ENCODE data around the gene TMEM9B. TPM values are rescaled to one million over a fixed set of nuclear protein-coding genes. Genes with fewer than 3 reads are reported as not detected.
A peak's percentile ranks its signal among the peaks of the same experiment; 100 is the strongest.

TMEM9B gene
- polyA plus RNA-seq, 1 of the 3 experiments (the other 2 are of a cell fraction) = 21.8 TPM

DNA sequence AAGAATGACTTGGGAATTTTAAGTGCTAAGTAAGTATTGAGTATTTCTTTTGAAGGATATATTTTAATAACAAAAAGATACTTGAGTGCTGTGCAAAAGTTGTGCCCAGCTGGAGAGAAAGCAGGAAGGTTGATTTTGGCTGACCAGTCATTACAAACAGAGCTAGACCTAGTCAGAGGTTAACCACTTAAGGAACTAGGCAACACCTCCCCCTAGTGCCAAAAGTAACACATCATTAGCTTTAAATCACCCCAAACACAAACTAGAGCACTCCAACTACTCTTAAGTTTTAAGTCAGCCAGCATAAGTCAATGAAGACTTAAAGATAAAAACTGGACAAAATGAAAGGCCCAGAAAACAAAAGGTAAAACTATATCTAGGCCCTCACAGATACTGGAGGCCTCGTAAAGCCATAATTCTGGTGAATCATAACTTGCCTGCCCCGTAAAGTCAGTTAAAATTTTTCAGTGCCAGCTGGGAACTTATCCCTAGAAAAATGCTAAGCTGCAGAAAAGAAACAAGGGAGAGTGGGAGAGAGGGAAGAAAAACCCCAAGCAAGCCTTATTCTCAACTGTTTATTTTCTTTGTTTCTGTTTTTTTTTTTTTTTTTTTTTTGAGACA, 4.6 kb downstream of the TMEM9B start:
- POLR2A ChIA-PET = interaction anchor here (1.0 to 1.4 kb wide), 3 partner anchors 251 to 278 kb away, joined by 3 to 6 read pairs (median 3); partner anchors contain the start of genes RPL27A and TRIM66
- no peaks in the 10 kb centered on the region for H3K27me3 ChIP-seq (ENCODE audit: insufficient read depth)
- no peaks in the 10 kb centered on the region for H3K9me3 ChIP-seq
- H3K4me1 ChIP-seq (ENCODE audit: control insufficient read depth in 1 of 2, insufficient read depth in 2 of 2, low read depth in 1 of 2, low read length in 1 of 2) = peaks cover 9 to 12% of the 10 kb centered on the region in 2 experiments; a peak in 3 of 4 replicates
- peaks cover 5% of the 10 kb centered on the region for H3F3A ChIP-seq (replicated peaks; ENCODE audit: insufficient read depth)
- H3K9me2 ChIP-seq = no peaks in the 10 kb centered on the region
- no peak overlapping the region for H2AFZ ChIP-seq (ENCODE audit: low read depth)
- CTCF ChIA-PET = interaction anchor here (0.7 to 2.1 kb wide), 32 partner anchors 10 to 953 kb away, joined by 3 to 23 read pairs (median 4); partner anchors contain the start of genes ASCL3 and C11orf16
- 39% methylated on average over 2 of the region's 2 CpGs for WGBS (ENCODE audit: low lambda C conversion rate)
- peak overlapping the region in 1 of 2 experiments; percentile 14; a peak in 2 of 4 replicates for H3K4me3 ChIP-seq (ENCODE audit: low read depth in 2 of 2, low read length in 1 of 2)
- no peaks in the 10 kb centered on the region for H4K20me1 ChIP-seq (ENCODE audit: insufficient read depth)
- H3K9ac ChIP-seq = no peak overlapping the region
- DNase-seq = peak; percentile 67
- peaks cover 71% of the 10 kb centered on the region for H3K79me2 ChIP-seq (ENCODE audit: insufficient read depth)
- peak overlapping the region in 1 of 2 experiments; percentile 40; a peak in 1 of 4 replicates for H3K27ac ChIP-seq (ENCODE audit: low read depth in 2 of 2, low read length in 1 of 2)
- peaks cover 8 to 20% of the 10 kb centered on the region in 2 experiments for H3K36me3 ChIP-seq (replicated peaks in 1 of 2; ENCODE audit: control insufficient read depth in 1 of 2, insufficient read depth in 2 of 2, low read length in 1 of 2)
- TF ChIP-seq RCOR1 (IDR thresholded peaks at IDR 0.05; ENCODE audit: low read length) (no peak), SMC3 (IDR thresholded peaks at IDR 0.05; ENCODE audit: low read depth, low read length) (peak; percentile 61), SIN3A (IDR thresholded peaks at IDR 0.05; ENCODE audit: borderline replicate concordance, low read depth, low read length) (no peak; the same call in 1 of the 2 replicates), ELF1 (IDR thresholded peaks at IDR 0.05) (no peak), RAD21 (IDR thresholded peaks at IDR 0.05; ENCODE audit: low read length) (peak; percentile 81), FOXJ3 (CRISPR knock-in tag; IDR thresholded peaks at IDR 0.05) (no peak), MEF2A (IDR thresholded peaks at IDR 0.05; ENCODE audit: borderline replicate concordance, low read depth) (no peak), RXRA (IDR thresholded peaks at IDR 0.05; ENCODE audit: borderline replicate concordance, low read depth) (no peak)
- TF ChIP-seq, protein P1, sequence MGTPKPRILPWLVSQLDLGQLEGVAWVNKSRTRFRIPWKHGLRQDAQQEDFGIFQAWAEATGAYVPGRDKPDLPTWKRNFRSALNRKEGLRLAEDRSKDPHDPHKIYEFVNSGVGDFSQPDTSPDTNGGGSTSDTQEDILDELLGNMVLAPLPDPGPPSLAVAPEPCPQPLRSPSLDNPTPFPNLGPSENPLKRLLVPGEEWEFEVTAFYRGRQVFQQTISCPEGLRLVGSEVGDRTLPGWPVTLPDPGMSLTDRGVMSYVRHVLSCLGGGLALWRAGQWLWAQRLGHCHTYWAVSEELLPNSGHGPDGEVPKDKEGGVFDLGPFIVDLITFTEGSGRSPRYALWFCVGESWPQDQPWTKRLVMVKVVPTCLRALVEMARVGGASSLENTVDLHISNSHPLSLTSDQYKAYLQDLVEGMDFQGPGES (IDR thresholded peaks at IDR 0.05; ENCODE audit: low read depth, low read length) = no peak
- TF ChIP-seq, protein P2, sequence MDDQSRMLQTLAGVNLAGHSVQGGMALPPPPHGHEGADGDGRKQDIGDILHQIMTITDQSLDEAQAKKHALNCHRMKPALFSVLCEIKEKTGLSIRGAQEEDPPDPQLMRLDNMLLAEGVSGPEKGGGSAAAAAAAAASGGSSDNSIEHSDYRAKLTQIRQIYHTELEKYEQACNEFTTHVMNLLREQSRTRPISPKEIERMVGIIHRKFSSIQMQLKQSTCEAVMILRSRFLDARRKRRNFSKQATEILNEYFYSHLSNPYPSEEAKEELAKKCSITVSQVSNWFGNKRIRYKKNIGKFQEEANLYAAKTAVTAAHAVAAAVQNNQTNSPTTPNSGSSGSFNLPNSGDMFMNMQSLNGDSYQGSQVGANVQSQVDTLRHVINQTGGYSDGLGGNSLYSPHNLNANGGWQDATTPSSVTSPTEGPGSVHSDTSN (IDR thresholded peaks at IDR 0.05) = no peak
- TF ChIP-seq, protein P3, sequence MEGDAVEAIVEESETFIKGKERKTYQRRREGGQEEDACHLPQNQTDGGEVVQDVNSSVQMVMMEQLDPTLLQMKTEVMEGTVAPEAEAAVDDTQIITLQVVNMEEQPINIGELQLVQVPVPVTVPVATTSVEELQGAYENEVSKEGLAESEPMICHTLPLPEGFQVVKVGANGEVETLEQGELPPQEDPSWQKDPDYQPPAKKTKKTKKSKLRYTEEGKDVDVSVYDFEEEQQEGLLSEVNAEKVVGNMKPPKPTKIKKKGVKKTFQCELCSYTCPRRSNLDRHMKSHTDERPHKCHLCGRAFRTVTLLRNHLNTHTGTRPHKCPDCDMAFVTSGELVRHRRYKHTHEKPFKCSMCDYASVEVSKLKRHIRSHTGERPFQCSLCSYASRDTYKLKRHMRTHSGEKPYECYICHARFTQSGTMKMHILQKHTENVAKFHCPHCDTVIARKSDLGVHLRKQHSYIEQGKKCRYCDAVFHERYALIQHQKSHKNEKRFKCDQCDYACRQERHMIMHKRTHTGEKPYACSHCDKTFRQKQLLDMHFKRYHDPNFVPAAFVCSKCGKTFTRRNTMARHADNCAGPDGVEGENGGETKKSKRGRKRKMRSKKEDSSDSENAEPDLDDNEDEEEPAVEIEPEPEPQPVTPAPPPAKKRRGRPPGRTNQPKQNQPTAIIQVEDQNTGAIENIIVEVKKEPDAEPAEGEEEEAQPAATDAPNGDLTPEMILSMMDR (IDR thresholded peaks at IDR 0.05) = peak; percentile 74
- peak overlapping the region; percentile 67 for H3K4me2 ChIP-seq

DNA sequence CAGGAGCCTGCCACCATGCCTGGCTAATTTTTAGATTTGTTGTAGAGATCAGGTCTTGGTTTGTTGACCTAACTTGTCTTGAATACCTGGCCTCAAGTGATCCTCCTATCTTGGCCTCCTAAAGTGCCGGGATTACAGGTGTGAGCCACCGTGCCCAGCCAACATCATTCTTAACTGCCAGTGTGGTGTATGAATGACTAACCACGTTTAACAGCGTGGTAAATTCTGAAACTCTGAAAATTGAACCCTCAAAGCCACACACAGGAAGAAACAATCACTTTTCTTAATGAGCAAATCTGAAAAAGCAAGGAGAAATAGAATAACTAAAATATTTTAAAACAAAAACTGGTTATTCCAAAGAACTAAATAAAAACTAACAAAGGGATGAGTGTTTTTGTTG, 7.4 kb downstream of the TMEM9B start:
- H3K79me2 ChIP-seq (ENCODE audit: insufficient read depth) = peaks cover 48% of the 10 kb centered on the region

More for the DNA sequence above, 7.4 kb downstream of the TMEM9B start:
- POLR2A ChIA-PET = no interaction called here
- H3K4me1 ChIP-seq (ENCODE audit: control insufficient read depth in 1 of 2, insufficient read depth in 2 of 2, low read depth in 1 of 2, low read length in 1 of 2) = peaks cover 0 to 10% of the 10 kb centered on the region in 2 experiments; a peak in 1 of 4 replicates
- H3K27ac ChIP-seq (ENCODE audit: low read depth in 2 of 2, low read length in 1 of 2) = no peak overlapping the region
- H3K9ac ChIP-seq = no peak overlapping the region
- CTCF ChIA-PET = interaction anchor here (1.6 kb wide), 1 partner anchor 43 kb away, joined by 5 read pairs; no protein-coding TSS in a partner anchor
- H3K4me2 ChIP-seq = no peak overlapping the region
- H3K27me3 ChIP-seq (ENCODE audit: insufficient read depth) = no peaks in the 10 kb centered on the region
- H2AFZ ChIP-seq (ENCODE audit: low read depth) = no peak overlapping the region
- no peaks in the 10 kb centered on the region for H3K9me3 ChIP-seq
- no peak overlapping the region for H3K4me3 ChIP-seq (ENCODE audit: low read depth in 2 of 2, low read length in 1 of 2)
- H3F3A ChIP-seq (replicated peaks; ENCODE audit: insufficient read depth) = peaks cover 5% of the 10 kb centered on the region
- TF ChIP-seq SIN3A (IDR thresholded peaks at IDR 0.05; ENCODE audit: borderline replicate concordance, low read depth, low read length) (no peak), MXI1 (IDR thresholded peaks at IDR 0.05; ENCODE audit: low read depth, low read length) (no peak), RCOR1 (IDR thresholded peaks at IDR 0.05; ENCODE audit: low read length) (no peak), TCF12 (IDR thresholded peaks at IDR 0.05) (no peak), EZH2phosphoT487 (IDR thresholded peaks at IDR 0.05; ENCODE audit: borderline replicate concordance, low read depth) (no peak), EP300 (IDR thresholded peaks at IDR 0.05; ENCODE audit: borderline replicate concordance in 1 of 2, low read depth in 1 of 2, low read length in 1 of 2) (no peak), NFIC (IDR thresholded peaks at IDR 0.05; ENCODE audit: borderline replicate concordance) (no peak), TAF1 (IDR thresholded peaks at IDR 0.05; ENCODE audit: borderline replicate concordance, low read depth, low read length) (no peak), GATA2 (CRISPR knock-in tag; IDR thresholded peaks at IDR 0.05) (no peak), POLR2AphosphoS5 (IDR thresholded peaks at IDR 0.05; ENCODE audit: low read depth, low read length) (no peak)
- TF ChIP-seq, protein P1 (IDR thresholded peaks at IDR 0.05; ENCODE audit: low read depth, low read length) = no peak
- TF ChIP-seq, protein P4, sequence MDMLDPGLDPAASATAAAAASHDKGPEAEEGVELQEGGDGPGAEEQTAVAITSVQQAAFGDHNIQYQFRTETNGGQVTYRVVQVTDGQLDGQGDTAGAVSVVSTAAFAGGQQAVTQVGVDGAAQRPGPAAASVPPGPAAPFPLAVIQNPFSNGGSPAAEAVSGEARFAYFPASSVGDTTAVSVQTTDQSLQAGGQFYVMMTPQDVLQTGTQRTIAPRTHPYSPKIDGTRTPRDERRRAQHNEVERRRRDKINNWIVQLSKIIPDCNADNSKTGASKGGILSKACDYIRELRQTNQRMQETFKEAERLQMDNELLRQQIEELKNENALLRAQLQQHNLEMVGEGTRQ (IDR thresholded peaks at IDR 0.05; ENCODE audit: borderline replicate concordance, low read depth, low read length) = no peak
- 87% methylated on average over 4 of the region's 4 CpGs for WGBS (ENCODE audit: low lambda C conversion rate)
- peaks cover 22 to 28% of the 10 kb centered on the region in 2 experiments for H3K36me3 ChIP-seq (replicated peaks in 1 of 2; ENCODE audit: control insufficient read depth in 1 of 2, insufficient read depth in 2 of 2, low read length in 1 of 2)
- no peaks in the 10 kb centered on the region for H3K9me2 ChIP-seq
- DNase-seq = no peak
- H4K20me1 ChIP-seq (ENCODE audit: insufficient read depth) = no peaks in the 10 kb centered on the region
